D341Med (cell line): ENCODE results near the gene M6PR.
"Not testable (repeated sequence)": the region's sequence is repeated elsewhere in the genome, so short reads cannot be mapped to it uniquely, and the experiment has no call there.

Source experiments
- DNase-seq: peaks from one replicate; pipeline ENCODE4 v3.0.0; 2012; ENCODE audit warnings: low spot score

Gene M6PR

DNA sequence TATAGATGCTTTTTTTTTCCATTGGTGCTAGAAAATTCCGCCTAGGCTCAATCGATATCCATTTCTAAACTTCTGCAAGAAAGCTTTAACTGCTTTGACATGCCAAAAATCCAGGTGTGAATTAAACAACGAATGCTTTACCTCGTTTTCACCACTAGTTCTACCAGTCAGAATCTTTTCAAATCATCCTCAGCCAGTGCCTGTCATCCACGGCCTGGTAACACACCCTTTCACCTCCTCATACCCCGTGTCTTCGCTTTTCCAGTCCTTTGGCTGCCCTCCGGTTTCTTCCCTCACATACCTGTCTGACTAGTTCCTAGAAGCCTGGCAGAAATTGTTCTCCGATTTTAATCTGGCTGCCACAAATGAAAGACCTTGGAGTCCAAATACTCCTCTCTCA is 36.5 kb downstream of the M6PR start:
- DNase-seq = no peak

- DNase-seq = no peak
These were observed 37.7 kb downstream of the M6PR start for GRCh38 chr12:8911606-8912268.

DNA sequence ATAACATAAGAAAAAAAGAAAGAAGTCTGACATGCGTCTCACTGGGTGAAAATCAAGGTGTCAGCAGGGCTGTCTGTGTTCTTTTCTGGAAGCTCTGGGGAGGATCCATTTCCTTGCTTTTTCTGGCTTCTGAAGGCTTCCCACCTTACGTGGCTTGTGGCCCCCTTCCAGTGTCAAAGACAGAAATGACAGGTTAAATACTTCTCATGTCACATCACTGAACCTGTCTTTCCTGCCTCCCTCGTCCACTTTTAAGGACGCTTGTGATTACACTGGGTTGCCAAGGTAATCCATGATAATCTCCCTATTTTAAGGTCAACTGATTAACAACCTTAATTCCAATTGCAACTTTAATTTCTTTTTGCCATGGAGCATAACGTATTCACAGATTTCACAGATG is 39.7 kb downstream of the M6PR start:
- no peak for DNase-seq

DNA sequence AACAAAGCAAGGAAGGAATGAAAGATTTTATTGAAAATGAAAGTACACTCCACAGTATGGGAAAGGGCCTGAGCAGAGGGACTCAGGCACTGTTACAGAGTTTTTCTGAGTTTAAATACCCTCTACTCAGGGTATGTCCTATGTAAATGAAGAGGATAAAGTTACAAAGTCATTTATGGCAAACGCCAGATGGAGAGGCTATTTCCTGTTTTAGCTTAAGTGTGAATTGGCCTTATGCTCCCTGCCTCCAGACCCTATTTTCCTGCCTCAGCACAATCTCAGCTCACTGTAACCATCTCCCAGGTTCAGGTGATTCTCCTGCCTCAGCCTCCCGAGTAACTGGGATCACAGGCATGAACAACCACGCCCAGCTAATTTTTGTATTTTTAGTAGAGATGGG is 41.9 kb downstream of the M6PR start:
- DNase-seq = no peak

DNA sequence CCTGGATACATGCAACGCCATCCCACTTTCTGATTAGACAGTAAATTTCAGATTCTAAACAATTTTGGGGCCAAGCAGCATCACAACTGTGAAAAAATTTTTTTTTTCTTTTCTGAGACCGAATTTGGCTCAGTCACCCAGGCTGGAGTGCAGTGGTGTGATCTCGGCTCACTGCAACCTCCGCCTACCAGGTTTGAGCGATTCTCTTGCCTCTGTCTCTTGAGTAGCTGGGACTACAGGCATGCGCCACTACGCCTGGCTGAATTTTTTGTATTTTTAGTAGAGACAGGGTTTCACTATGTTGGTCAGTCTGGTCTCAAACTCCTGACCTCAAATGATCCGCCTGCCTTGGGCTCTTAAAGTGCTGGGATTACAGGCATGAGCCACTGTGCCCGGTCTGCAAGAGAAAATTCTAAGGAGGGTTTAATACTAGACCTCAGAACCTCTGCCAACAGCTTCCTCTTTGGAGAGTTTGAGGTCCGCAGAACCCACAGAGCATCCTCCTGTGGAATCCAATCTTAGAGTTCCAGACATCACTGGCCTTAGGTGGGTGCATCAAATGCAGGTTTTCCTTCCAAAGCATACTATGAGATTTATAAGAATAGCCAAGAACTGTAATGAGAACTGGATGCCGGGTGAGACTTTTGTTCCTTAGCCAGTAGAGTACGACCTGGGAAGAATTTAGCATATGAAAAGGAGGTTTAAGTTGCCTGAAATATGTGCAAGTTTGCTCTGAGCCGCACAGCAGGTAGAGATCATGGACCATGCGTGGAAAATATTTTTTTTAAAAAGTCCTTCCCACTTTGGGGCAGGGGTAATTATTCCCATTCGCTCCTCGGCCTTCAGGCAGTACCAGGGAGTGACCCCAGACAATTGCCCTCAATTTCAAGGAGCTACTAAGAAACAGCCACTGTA is 42.9 kb downstream of the M6PR start:
- no peak for DNase-seq

GRCh38 chr12:8905546-8905945 is 43.9 kb downstream of the M6PR start:
- no peak for DNase-seq

GRCh38 chr12:8904665-8905064 is 44.8 kb downstream of the M6PR start:
- no peak for DNase-seq

DNA sequence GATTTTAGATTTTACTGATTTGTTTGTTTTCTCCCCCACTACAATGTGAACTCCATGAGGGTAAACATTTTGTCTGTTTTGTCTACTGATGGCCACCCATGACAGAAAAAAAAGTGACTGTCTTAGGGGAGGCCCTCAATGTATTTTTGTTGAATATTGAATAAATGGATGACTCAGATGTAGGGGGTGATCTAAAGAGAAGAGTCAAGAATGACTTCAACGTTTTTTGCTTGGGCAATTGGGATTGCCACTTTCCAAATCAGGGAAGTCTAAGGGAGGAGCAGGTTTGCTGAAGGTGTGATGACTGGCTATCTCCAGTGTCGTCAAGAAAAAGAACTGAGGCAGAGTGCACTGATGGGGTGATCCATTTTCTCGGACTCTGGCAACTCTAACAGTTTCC is 45.8 kb downstream of the M6PR start:
- DNase-seq = no peak

GRCh38 chr12:8902703-8903102 is 46.7 kb downstream of the M6PR start:
- DNase-seq = not testable (repeated sequence)

GRCh38 chr12:8899830-8900229 is 49.6 kb downstream of the M6PR start:
- no peak for DNase-seq

DNA sequence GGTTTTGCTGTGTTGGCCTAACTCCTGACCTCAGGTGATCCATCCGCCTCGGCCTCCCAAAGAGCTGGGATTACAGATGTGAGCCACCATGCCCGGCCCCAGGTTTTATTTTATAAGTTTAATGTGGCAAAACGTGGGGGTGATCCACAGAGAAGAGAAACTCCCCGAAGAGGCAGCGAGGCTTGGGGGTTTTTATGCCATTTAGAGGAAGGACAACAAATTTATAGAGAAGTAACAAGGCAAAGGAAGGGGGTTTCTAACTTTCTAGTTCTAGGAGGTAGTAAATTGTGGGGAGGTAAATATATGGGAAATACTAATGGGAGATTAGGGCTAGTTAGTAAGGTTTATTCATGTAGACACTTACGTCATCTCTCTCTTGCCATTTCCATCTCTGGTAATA is 52.4 kb downstream of the M6PR start:
- no peak for DNase-seq

- DNase-seq = no peak
These were observed 54.5 kb downstream of the M6PR start for GRCh38 chr12:8894986-8895385.

GRCh38 chr12:8894378-8894777 is 55.1 kb downstream of the M6PR start:
- no peak for DNase-seq

- no peak for DNase-seq
These were observed 57.5 kb downstream of the M6PR start for GRCh38 chr12:8891976-8892375.
